ENCODE measurements around the gene IQGAP1. TPM values are rescaled to one million over a fixed set of nuclear protein-coding genes. Genes with fewer than 3 reads are reported as not detected.

The IQGAP1 gene
- total RNA-seq, 1 experiment from 2014 or later: 264 TPM

- Mint-ChIP-seq H3K27me3 (ENCODE audit: insufficient read depth, unreplicated experiment) (no peaks in the 10 kb centered on the region), H3K4me3 (ENCODE audit: unreplicated experiment) (no peak overlapping the region), H3K9me3 (ENCODE audit: unreplicated experiment) (no peaks in the 10 kb centered on the region), H3K36me3 (ENCODE audit: insufficient read depth, unreplicated experiment) (peaks cover 86% of the 10 kb centered on the region), H3K4me1 (ENCODE audit: insufficient read depth, unreplicated experiment) (peaks cover 12% of the 10 kb centered on the region), H3K27ac (ENCODE audit: low read depth, unreplicated experiment) (no peak overlapping the region)
- POLR2A ChIA-PET: interaction anchor here (0.6 to 3.3 kb wide), 4 partner anchors 11 to 47 kb away, joined by 3 to 11 read pairs (median 3); no protein-coding TSS in a partner anchor
- no TSS peak for BruUV-seq (replicated peaks)
- CTCF ChIA-PET: interaction anchor here (0.6 to 1.7 kb wide), 4 partner anchors 36 to 841 kb away, joined by 3 to 10 read pairs (median 4); no protein-coding TSS in a partner anchor
- TF ChIP-seq, protein P1, sequence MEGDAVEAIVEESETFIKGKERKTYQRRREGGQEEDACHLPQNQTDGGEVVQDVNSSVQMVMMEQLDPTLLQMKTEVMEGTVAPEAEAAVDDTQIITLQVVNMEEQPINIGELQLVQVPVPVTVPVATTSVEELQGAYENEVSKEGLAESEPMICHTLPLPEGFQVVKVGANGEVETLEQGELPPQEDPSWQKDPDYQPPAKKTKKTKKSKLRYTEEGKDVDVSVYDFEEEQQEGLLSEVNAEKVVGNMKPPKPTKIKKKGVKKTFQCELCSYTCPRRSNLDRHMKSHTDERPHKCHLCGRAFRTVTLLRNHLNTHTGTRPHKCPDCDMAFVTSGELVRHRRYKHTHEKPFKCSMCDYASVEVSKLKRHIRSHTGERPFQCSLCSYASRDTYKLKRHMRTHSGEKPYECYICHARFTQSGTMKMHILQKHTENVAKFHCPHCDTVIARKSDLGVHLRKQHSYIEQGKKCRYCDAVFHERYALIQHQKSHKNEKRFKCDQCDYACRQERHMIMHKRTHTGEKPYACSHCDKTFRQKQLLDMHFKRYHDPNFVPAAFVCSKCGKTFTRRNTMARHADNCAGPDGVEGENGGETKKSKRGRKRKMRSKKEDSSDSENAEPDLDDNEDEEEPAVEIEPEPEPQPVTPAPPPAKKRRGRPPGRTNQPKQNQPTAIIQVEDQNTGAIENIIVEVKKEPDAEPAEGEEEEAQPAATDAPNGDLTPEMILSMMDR (IDR thresholded peaks at IDR 0.05; ENCODE audit: unreplicated experiment): no peak
- DNase-seq (ENCODE audit: unreplicated experiment): no peak
- intact Hi-C loops (cut with micrococcal nuclease): no loop called here
These were observed 61.2 kb downstream of the IQGAP1 start for GRCh38 chr15:90449206-90449735.

GRCh38 chr15:90451053-90451850 lies 63.2 kb downstream of the IQGAP1 start:
- TF ChIP-seq, protein P1 (IDR thresholded peaks at IDR 0.05; ENCODE audit: unreplicated experiment): no peak
- intact Hi-C loops (cut with micrococcal nuclease): no loop called here

DNA sequence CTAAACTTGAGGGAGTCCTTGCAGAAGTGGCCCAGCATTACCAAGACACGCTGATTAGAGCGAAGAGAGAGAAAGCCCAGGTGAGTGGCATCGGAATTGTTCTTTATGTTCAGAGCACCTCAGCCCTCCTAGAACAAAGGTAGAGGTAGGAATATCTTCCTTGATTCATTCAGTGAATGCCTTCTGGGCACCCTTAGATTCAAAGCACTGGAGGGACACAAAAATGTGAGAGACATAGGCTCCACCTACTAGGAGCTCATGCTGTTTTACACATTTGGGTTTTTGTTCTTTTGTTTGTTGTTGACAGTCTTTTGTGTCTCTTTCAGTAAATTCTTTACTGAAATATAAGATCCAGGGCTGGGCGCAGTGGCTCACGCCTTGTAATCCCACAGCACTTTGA lies 68.2 kb downstream of the IQGAP1 start:
- Mint-ChIP-seq H3K27ac (ENCODE audit: low read depth, unreplicated experiment) (no peak overlapping the region), H3K4me3 (ENCODE audit: unreplicated experiment) (no peak overlapping the region)

More at GRCh38 chr15:90451053-90451850, 63.2 kb downstream of the IQGAP1 start:
- Mint-ChIP-seq H3K9me3 (ENCODE audit: unreplicated experiment) (no peaks in the 10 kb centered on the region), H3K4me3 (ENCODE audit: unreplicated experiment) (no peak overlapping the region), H3K36me3 (ENCODE audit: insufficient read depth, unreplicated experiment) (peaks cover 86% of the 10 kb centered on the region), H3K4me1 (ENCODE audit: insufficient read depth, unreplicated experiment) (peaks cover 12% of the 10 kb centered on the region), H3K27ac (ENCODE audit: low read depth, unreplicated experiment) (peak overlapping the region; percentile 0), H3K27me3 (ENCODE audit: insufficient read depth, unreplicated experiment) (no peaks in the 10 kb centered on the region)
- peak; percentile 75 for DNase-seq (ENCODE audit: unreplicated experiment)
- ChIA-PET CTCF (interaction anchor here (0.6 to 2.5 kb wide), 7 partner anchors 13 to 1351 kb away, joined by 3 to 15 read pairs (median 3); partner anchors contain the start of gene ZNF774), POLR2A (interaction anchor here (0.6 to 1.1 kb wide), 3 partner anchors 31 to 89 kb away, joined by 3 to 4 read pairs (median 3); no protein-coding TSS in a partner anchor)
- no TSS peak for BruUV-seq (replicated peaks)

More for the DNA sequence above, 68.2 kb downstream of the IQGAP1 start:
- TF ChIP-seq, protein P1 (IDR thresholded peaks at IDR 0.05; ENCODE audit: unreplicated experiment): no peak
- intact Hi-C loops (cut with micrococcal nuclease): loop anchor here (5.0 kb wide), 1 partner anchor 94 kb away; no protein-coding TSS in a partner anchor
- BruUV-seq (replicated peaks): no TSS peak
- POLR2A ChIA-PET: interaction anchor here (0.6 kb wide), 1 partner anchor 9 kb away, joined by 3 read pairs; no protein-coding TSS in a partner anchor
- CTCF ChIA-PET: interaction anchor here (0.8 to 1.1 kb wide), 2 partner anchors 8 to 56 kb away, joined by 3 to 4 read pairs; no protein-coding TSS in a partner anchor
- Mint-ChIP-seq H3K9me3 (ENCODE audit: unreplicated experiment) (no peaks in the 10 kb centered on the region), H3K4me1 (ENCODE audit: insufficient read depth, unreplicated experiment) (peaks cover 4% of the 10 kb centered on the region), H3K36me3 (ENCODE audit: insufficient read depth, unreplicated experiment) (peaks cover 99% of the 10 kb centered on the region), H3K27me3 (ENCODE audit: insufficient read depth, unreplicated experiment) (no peaks in the 10 kb centered on the region)
- DNase-seq (ENCODE audit: unreplicated experiment): no peak

Measured in MCF 10A (cell line).